ENCODE results near the gene ATXN2L. TPM values are rescaled to one million over a fixed set of nuclear protein-coding genes. Genes with fewer than 3 reads are reported as not detected.

Gene ATXN2L
- total and polyA plus RNA-seq, 10 donors: 43.8 to 179 (median 147) TPM

- Histone ChIP-seq H3K27ac (no peak overlapping the region), H3K36me3 (no peaks in the 10 kb centered on the region), H3K4me1 (peaks cover 6 to 27% (median 19%) of the 10 kb centered on the region in 6 donors), H3K4me3 (no peak overlapping the region), H3K9me3 (no peaks in the 10 kb centered on the region), H3K27me3 (replicated peaks in 1 of 7) (peaks cover 0 to 34% (median 0%) of the 10 kb centered on the region in 7 donors)
- intact Hi-C loops (cut with DNase I; ENCODE audit: low total_unique reads): no loop called here
- TF ChIP-seq POLR2A (IDR thresholded peaks at IDR 0.05) (no peak), POLR2AphosphoS5 (IDR thresholded peaks at IDR 0.05) (no peak), CTCF (IDR thresholded peaks at IDR 0.05 in 8 of 11, conservative IDR thresholded peaks at IDR 0.05 in 3 of 11) (no peak)
- peak; percentile 61 for DNase-seq
- 67 to 84% (median 79%) methylated on average over 21 to 25 of the region's 25 CpGs for WGBS, 5 donors
Observed at GRCh38 chr16:28883221-28883996, 60.6 kb downstream of the ATXN2L start.

- Histone ChIP-seq H3K36me3 (no peaks in the 10 kb centered on the region), H3K27ac (no peak overlapping the region), H3K4me3 (no peak overlapping the region), H3K9me3 (no peaks in the 10 kb centered on the region), H3K27me3 (replicated peaks in 1 of 7) (peaks cover 0 to 34% (median 0%) of the 10 kb centered on the region in 7 donors), H3K4me1 (peaks cover 6 to 22% (median 13%) of the 10 kb centered on the region in 6 donors)
- DNase-seq: no peak
- 90 to 97% (median 93%) methylated on average over 6 of the region's 6 CpGs for WGBS, 5 donors
- TF ChIP-seq POLR2AphosphoS5 (IDR thresholded peaks at IDR 0.05) (no peak), CTCF (IDR thresholded peaks at IDR 0.05 in 8 of 11, conservative IDR thresholded peaks at IDR 0.05 in 3 of 11) (no peak), POLR2A (IDR thresholded peaks at IDR 0.05) (no peak)
- intact Hi-C loops (cut with DNase I; ENCODE audit: low total_unique reads): no loop called here
Observed at GRCh38 chr16:28884045-28884444, 61.2 kb downstream of the ATXN2L start.

Small RNAs within 50 kb of the gene (microRNA-seq; reads per million reads assigned to microRNA genes)
- 0 reads per million in 3 donors for gene MIR4721

Small RNAs within 50 kb of the gene (small RNA-seq; reads per million reads assigned to genes)
- 0 reads per million in 4 donors for gene RF00416

Other genes with a start within 250 kb of the ATXN2L start
- gene SULT1A2, start 225.9 kb upstream of the ATXN2L start, total RNA-seq: 1 to 10 TPM; 2.0 to 9.4 (median 5.5) TPM
- gene SULT1A2, start 225.9 kb upstream of the ATXN2L start, polyA plus RNA-seq: 1 to 10 TPM; 1.3 to 3.9 (median 1.7) TPM
- 100 to 1,000 TPM in 4 of 7 donors, 10 to 100 TPM in 3; 35.2 to 184 (median 124) TPM for gene SULT1A1, start 213.0 kb upstream of the ATXN2L start, total RNA-seq
- 10 to 100 TPM; 42.5 to 56.6 (median 49.0) TPM for gene SULT1A1, start 213.0 kb upstream of the ATXN2L start, polyA plus RNA-seq
- 1 to 10 TPM in 3 of 7 donors, under 1 TPM in 3, not detected in 1; 0.32 to 2.4 (median 0.82) TPM for gene NPIPB8, start 184.9 kb upstream of the ATXN2L start, total RNA-seq
- gene NPIPB8, start 184.9 kb upstream of the ATXN2L start, polyA plus RNA-seq: not detected
- gene EIF3C, start 111.5 kb upstream of the ATXN2L start, total RNA-seq: 100 to 1,000 TPM in 6 of 7 donors, 10 to 100 TPM in 1; 92.2 to 413 (median 326) TPM
- 100 to 1,000 TPM; 436 to 494 (median 480) TPM for gene EIF3C, start 111.5 kb upstream of the ATXN2L start, polyA plus RNA-seq
- 10 to 100 TPM in 3 of 7 donors, 1 to 10 TPM in 4; 3.4 to 17.0 (median 8.9) TPM for gene NPIPB9, start 71.2 kb upstream of the ATXN2L start, total RNA-seq
- under 1 TPM; 0.59 to 0.90 (median 0.78) TPM for gene NPIPB9, start 71.2 kb upstream of the ATXN2L start, polyA plus RNA-seq
- gene TUFM, start 23.3 kb downstream of the ATXN2L start, total RNA-seq: 100 to 1,000 TPM in 5 of 7 donors, 10 to 100 TPM in 2; 76.3 to 136 (median 103) TPM
- gene TUFM, start 23.3 kb downstream of the ATXN2L start, polyA plus RNA-seq: 100 to 1,000 TPM; 182 to 194 (median 190) TPM
- 10 to 100 TPM; 25.9 to 70.7 (median 60.7) TPM for gene SH2B1, start 40.8 kb downstream of the ATXN2L start, total RNA-seq
- 10 to 100 TPM; 28.1 to 60.8 (median 42.7) TPM for gene SH2B1, start 40.8 kb downstream of the ATXN2L start, polyA plus RNA-seq
- 1 to 10 TPM in 2 of 7 donors, under 1 TPM in 3, not detected in 2; 0.26 to 1.5 (median 0.82) TPM for gene ATP2A1, start 55.5 kb downstream of the ATXN2L start, total RNA-seq
- gene ATP2A1, start 55.5 kb downstream of the ATXN2L start, polyA plus RNA-seq: under 1 TPM; 0.33 to 0.46 (median 0.42) TPM
- 10 to 100 TPM; 43.1 to 82.5 (median 51.0) TPM for gene RABEP2, start 102.2 kb downstream of the ATXN2L start, total RNA-seq
- gene RABEP2, start 102.2 kb downstream of the ATXN2L start, polyA plus RNA-seq: 10 to 100 TPM; 40.8 to 90.0 (median 64.5) TPM
- gene CD19, start 109.0 kb downstream of the ATXN2L start, total RNA-seq: 100 to 1,000 TPM in 3 of 7 donors, 10 to 100 TPM in 4; 77.0 to 120 (median 98.0) TPM
- gene CD19, start 109.0 kb downstream of the ATXN2L start, polyA plus RNA-seq: 100 to 1,000 TPM; 202 to 312 (median 278) TPM
- gene NFATC2IP, start 127.9 kb downstream of the ATXN2L start, total RNA-seq: 10 to 100 TPM; 44.3 to 63.5 (median 54.5) TPM
- 10 to 100 TPM; 21.1 to 34.0 (median 26.6) TPM for gene NFATC2IP, start 127.9 kb downstream of the ATXN2L start, polyA plus RNA-seq
- gene SPNS1, start 151.8 kb downstream of the ATXN2L start, total RNA-seq: 10 to 100 TPM; 26.9 to 41.1 (median 29.8) TPM
- 10 to 100 TPM; 30.0 to 91.4 (median 68.1) TPM for gene SPNS1, start 151.8 kb downstream of the ATXN2L start, polyA plus RNA-seq
- 10 to 100 TPM; 28.6 to 38.9 (median 32.2) TPM for gene LAT, start 162.1 kb downstream of the ATXN2L start, total RNA-seq
- gene LAT, start 162.1 kb downstream of the ATXN2L start, polyA plus RNA-seq: 10 to 100 TPM; 32.1 to 54.2 (median 48.8) TPM

Measured in spleen (tissue), 11 donors.